Middle frontal gyrus (tissue), 1 donor: ENCODE data around the gene PNLIPRP3.

Source experiments
- DNase-seq: peaks from one replicate; pipeline ENCODE4 v3.0.0-alpha.2; 2015; ENCODE audit warnings: low spot score; ENCODE audit errors: extremely low spot score

PNLIPRP3 gene

GRCh38 chr10:116504786-116505185 is 77.1 kb downstream of the PNLIPRP3 start:
- DNase-seq = no peak

DNA sequence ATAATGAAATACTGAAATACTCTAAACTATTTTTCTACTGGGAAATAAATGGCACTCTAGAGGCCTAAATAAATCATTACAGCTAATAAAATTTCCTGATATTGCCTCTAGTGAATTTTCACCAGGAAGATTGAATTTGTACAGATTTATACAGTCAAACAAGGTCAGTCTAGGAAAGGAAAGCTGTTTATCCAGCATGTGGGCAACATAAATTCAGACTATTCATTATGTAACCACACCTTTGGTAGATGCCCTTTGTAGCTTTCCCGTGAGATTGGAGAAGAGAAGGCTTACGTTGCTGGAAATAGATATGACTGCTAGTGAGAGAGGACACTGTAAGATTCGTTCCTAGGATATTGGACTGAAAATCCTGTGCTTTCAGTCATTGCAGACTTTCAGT is 82.9 kb downstream of the PNLIPRP3 start:
- DNase-seq = no peak

DNA sequence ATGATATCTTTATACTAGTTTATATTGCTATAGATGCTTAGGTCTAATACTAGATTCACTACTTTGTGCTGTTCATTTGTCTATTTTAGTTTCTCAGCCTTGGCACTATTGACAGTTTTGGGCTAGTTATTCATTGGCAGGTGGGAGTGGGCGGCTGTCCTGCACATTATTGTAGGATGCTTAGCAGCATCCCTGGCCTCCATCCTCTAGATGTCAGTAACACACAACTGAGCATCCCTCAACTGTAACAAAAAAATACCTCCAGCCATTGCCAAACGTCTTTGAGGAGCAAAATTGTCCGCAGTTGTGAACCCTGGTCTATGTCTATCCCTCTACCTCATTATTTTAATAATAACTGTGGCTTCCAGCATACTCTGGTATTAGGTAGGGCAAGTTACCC is 83.7 kb downstream of the PNLIPRP3 start:
- DNase-seq = no peak

DNA sequence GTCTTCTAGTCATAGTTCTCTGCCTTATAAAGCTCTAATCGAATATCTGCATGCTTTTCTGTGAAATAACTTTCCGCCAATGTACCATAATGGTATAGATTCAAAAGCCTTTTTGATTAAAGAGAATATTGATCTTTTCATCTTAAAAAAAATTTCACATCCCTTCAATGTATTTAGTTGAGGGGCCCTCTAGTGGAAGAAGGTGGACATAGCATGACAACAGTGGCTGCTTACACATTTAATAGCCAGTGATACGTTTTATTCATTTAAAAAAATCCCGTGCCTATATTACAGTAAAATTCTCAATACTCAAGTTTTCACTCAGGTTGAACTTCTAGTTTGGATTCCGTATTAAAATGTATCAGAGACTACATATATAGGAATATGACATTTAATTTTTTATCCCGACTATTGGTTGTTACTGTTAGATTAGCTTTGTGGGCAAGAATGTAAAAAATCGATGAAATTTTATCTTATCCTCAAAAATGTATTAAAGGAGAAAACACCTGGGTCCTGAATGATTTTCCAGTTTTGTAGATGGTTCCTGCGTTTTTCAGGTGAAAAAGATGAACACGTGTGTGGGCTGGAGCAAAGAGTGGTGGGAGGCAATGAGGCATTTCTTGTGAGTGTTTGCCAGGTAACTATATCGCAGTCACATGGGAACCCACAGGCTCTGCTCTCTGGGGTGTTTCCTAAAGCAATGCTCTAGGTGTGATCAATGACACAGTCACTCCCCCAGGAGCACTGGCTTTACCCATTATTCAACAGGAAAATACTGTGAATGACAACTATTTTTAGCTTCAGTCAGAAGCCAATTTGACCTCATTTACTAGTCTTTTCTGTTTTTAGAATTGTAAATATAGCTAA is 94.0 kb downstream of the PNLIPRP3 start:
- no peak for DNase-seq

- DNase-seq = no peak
Measured at GRCh38 chr10:116522803-116523381, 95.2 kb downstream of the PNLIPRP3 start.

GRCh38 chr10:116524736-116525135 is 97.1 kb downstream of the PNLIPRP3 start:
- DNase-seq = no peak

- DNase-seq = no peak
Measured at GRCh38 chr10:116526219-116526618, 98.6 kb downstream of the PNLIPRP3 start.
